NK-92 (cell line): ENCODE results near the gene CNTNAP2.
"Not testable (repeated sequence)": the region's sequence is repeated elsewhere in the genome, so short reads cannot be mapped to it uniquely, and the experiment has no call there.

Source experiments
- DNase-seq: peaks from one replicate; lab custom pipeline; 2025; ENCODE audit not compliant: unreplicated experiment; lab: John Stamatoyannopoulos, UW

CNTNAP2 gene

DNA sequence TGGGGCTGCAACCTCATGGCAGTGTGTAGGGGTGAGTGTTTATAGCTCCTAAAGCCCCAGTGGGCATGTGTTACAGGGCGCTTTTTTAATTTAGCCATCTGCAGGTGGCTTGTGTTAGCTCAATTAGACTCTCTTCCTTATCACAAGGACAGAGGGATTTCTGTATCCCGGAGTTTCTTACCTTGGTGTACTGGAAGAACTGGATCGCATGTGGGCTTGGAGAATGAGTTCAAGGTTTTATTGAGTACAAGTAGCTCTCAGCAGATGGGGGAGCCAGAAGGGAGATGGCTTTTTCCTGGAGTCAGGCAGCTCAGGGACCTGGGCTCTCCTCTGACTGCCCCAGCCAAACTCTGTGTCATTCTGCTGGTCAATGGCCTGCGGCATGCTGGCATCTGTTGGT is 2320.4 kb downstream of the CNTNAP2 start:
- DNase-seq, result no peak

DNA sequence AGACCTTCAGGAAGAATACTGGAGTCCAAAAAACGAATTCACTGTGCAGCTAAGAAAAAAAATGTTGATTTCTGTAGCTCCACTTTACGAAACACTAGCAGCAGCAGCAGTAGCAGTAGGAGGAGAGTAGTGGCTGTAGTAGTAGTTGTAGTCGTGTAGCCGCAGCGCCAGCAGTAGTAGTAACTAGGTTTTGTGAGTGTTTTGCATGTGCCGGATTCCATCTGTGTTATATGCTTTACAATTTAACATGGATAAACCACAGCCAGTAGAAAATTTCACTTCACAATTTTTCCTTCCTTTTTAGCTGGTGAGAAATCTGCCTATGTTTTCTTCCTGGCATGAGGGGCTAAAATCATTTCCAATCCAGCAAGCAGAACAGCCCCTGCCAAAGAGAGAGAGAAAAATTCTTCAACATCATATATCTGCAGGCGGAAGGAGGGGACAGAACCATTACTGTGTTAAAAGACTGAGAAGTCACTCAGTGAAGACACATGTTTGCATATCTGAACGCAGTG is 2325.6 kb downstream of the CNTNAP2 start:
- no peak for DNase-seq

DNA sequence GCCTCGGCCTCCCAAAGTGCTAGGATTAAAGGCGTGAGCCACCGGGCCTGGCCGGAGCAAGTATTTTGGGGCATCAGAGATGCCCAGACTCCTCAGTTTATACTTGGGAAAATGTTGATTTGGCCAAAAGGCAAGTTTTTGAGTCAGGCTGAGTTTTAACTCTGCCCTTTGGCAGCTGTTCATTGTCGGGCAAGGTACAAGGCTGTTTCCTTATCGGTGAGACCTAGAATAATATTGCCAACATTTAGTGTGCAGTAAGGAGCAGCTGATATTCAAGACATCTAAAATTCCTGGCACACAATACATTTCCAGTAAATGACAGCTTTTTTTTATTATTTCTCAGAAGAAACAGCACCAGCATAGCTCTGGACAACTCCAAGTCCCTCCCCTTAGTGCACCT is 2326.3 kb downstream of the CNTNAP2 start:
- no peak for DNase-seq

GRCh38 chr7:148445260-148446044 is 2328.9 kb downstream of the CNTNAP2 start:
- DNase-seq, result no peak

DNA sequence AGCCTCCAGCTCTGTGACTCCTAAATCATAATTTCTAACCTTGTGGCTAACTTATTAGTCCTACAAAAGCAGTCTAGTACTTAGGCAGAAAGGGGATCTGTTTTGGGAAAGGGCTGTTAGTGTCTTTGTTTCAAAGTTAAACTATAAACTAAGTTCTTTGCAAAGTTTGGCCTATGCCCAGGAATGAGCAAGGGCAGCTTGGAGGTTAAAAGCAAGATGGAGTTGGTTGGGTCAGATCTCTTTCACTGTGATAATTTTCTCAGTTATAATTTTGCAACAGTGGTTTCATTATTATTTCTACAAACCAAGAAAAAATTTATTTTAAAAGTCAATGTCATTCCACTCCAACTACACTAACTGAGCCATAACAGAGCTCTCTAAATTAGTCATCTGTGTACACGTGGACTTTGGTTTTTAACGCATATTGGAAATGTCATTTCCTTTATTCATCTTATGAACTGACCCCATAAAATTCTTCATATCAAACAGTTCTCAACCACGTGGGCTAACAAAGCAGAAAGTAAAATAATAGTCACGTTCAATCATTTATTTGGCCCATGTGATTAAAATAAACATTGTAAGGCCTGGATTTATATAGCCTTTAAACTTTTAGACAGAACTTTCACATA is 2330.7 kb downstream of the CNTNAP2 start:
- DNase-seq, result no peak

DNA sequence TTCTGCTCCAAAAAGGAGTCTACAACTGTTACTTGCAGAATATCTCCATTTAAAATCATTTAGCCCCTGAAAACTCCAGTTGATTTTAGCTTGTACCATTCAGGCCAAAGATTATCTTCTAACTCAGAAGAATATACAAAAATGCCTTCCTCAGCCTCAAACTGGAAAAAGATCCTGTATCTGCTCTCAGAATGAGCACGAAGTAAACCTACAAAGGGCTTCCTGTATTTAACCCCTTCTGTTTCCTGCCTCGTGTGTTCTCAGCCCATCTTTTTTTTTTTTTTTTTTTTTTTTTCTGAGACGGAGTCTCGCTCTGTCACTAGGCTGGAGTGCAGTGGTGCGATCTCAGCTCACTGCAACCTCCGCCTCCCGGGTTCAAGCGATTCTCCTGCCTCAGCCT is 2334.9 kb downstream of the CNTNAP2 start:
- not testable (repeated sequence) for DNase-seq

- DNase-seq, result no peak
Measured at GRCh38 chr7:148456351-148456750, 2339.8 kb downstream of the CNTNAP2 start.

DNA sequence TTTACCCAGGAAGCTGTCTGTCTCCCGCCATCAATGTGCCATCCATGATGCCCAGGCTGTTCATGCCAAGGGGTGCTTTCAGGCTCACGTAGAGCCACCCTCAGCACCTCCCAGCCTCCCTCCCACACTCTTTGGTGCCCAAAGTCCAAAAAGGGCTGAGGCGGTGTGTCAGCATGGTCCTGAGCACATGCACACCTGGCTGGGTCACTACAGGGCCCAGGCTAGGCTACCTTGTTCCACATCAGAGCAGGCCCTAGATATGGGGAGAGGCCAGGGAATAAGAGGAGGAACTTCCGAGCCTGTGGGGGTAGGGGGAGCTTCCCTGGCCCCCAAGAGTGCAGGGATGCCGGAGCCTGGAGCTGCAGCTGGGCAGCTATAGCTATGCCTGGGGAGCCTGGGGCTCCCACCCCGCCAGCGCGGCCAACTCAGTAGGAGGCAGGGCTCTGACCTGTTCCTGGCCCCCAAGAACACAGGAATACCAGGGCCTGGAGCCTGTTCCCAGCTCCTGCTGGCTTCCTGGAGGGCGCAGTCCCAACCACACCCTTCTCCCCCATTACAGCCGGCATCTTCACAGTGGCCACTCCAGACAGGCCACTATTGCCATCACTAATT is 2340.8 kb downstream of the CNTNAP2 start:
- no peak for DNase-seq

- no peak for DNase-seq
Measured at GRCh38 chr7:148458263-148458662, 2341.7 kb downstream of the CNTNAP2 start.

DNA sequence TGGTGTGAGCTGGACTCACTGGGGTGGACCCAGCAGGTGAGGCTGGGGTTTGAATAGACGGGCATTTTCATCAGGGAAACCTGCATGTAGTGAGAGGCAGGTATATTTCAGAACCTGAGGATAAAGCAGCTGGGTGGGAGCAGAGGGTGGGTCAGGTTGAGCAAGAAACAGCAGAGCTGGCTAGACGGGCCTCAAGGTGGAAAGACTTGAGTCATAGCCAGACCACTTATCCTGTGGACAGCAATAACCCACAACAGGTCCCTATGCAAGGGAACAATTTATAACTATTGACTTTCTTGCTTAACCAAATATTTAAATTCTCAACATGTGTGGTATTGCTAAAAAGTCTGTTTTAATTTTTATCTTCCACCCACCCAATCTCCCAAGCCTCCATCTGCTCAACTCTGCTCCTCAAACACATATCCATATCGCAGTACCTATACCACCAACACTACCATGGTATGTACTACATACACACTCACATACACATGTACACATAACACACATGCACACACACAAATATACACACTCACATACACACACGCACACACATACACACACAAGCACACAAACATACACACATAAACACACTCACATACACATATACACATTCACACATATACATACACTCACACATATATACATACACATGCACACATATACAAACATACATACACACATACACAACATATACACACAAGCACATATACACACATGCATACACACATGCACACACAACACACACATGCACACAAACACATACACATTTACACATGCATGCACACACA is 2345.0 kb downstream of the CNTNAP2 start:
- DNase-seq, result no peak

DNA sequence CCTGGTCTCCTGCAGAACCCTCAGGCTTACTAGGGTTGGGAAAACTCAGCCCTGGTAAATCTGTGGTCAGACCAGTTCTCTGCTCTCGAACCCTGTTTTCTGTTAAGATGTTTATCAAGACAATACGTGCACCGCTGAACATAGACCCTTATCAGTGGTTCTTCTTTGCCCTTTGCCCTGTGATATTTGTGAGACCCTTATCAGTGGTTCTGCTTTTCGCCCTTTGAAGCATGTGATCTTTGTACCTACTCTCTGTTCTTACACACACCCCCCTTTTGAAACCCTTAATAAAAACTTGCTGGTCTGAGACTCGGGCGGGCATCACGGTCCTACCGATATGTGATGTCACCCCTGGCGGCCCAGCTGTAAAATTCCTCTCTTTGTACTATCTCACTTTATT is 2346.2 kb downstream of the CNTNAP2 start:
- not testable (repeated sequence) for DNase-seq

DNA sequence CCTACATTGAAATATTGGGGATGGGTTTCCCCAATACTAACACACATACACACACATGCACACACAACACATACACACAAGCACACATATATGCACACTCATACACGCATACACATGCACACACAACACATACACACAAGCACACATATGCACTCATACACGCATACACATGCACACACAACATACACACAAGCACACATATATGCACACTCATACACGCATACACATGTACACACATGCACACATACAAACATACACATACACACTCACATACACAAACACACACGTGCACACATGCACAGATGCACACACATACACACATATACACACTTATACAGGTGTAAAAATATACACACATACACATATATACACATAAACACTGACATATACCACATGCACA is 2346.6 kb downstream of the CNTNAP2 start:
- no peak for DNase-seq

DNA sequence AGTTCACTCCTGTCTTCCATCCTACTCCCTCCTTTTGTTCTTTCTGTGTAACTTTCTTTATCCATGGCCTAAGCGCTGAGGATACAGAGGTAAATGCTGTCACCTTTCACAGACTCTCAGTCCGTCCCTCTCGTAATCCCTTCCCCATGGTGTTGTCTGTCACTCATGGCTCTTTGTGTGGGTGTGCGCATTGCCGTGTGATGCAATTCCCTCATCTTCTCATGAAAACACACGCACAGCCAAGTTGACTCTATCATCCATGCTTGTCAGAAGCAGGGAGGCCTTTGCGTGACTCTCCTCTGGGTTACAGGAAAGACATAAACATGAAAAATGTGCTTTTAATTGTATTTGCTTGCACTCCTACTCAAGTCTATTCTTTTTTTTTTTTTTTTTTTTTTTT is 2348.3 kb downstream of the CNTNAP2 start:
- DNase-seq, result no peak

DNA sequence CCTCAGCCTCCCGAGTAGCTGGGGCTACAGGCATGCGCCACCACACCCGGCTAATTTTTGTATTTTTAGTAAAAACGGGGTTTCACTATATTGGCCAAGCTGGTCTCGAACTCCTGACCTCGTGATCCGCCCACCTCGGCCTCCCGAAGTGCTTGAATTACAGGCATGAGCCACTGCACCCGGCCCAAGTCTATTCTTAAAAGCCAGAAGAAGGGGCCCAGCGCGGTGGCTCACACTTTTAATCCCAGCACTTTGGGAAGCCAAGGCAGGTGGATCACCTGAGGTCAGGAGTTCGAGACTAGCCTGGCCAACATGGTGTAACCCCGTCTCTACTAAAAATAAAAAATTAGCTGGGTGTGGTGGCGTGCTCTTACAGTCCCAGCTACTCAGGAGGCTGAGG is 2348.8 kb downstream of the CNTNAP2 start:
- not testable (repeated sequence) for DNase-seq

DNA sequence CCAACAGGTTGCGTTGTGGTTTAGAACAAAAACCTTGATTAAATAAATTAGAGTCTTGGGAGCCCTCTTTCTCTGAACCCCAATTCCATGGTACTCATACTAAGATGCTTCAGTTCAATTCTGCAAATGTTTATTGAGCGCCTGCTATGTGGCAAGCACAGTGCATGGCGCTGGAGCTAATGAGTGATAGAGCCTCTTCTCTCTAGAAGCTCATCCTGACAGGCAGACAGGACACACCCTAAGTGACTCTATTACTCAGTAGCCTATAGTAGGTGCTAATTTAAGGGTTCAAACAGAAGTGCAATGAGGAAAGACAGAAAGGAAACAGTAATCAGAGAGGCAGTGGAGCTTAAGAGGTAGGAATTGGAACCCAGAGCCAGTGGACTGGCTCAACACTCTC is 2349.5 kb downstream of the CNTNAP2 start:
- no peak for DNase-seq

- no peak for DNase-seq
Measured at GRCh38 chr7:148468700-148469098, 2352.1 kb downstream of the CNTNAP2 start.
